SK-N-MC (cell line): ENCODE results near the gene TMEM11.

Source experiments
- EZH2 ChIP-seq: fragments of 200-600 bp; sonication (generic); IDR thresholded peaks from one replicate; pipeline ENCODE4 v1.6.1; 2017; ENCODE audit warnings: antibody characterized with exemption
- POLR2AphosphoS5 ChIP-seq: IDR thresholded peaks from 2 replicates; pipeline ENCODE4 v1.6.1; 2012; ENCODE audit warnings: mild to moderate bottlenecking, low read depth, low read length, borderline replicate concordance

- TF ChIP-seq POLR2AphosphoS5: no peak
- TF ChIP-seq EZH2: no peak
Observed at GRCh38 chr17:21210411-21211076, 3.4 kb downstream of the TMEM11 start.
